Chondrocyte (in vitro differentiated cells): ENCODE results near the gene PCDHGA7. TPM values are rescaled to one million over a fixed set of nuclear protein-coding genes. Genes with fewer than 3 reads are reported as not detected.
A peak's percentile ranks its signal among the peaks of the same experiment; 100 is the strongest.

ENCODE experiments used
- DNase-seq: peaks from one replicate; pipeline ENCODE4 v3.0.0; 2021; ENCODE audit warnings: mixed read lengths, low spot score
- H3K27ac Mint-ChIP-seq: one replicate; pipeline ENCODE4 v1.8.0; 2021; ENCODE audit warnings: mild to moderate bottlenecking, moderate library complexity, mixed read lengths; ENCODE audit not compliant: unreplicated experiment
- H3K27me3 Mint-ChIP-seq: 2 replicates; pipeline ENCODE4 v1.8.0; 2021; ENCODE audit warnings: low read depth, mixed read lengths
- H3K36me3 Mint-ChIP-seq: 2 replicates; pipeline ENCODE4 v1.8.0; 2021; ENCODE audit warnings: low read depth, mixed read lengths
- H3K4me1 Mint-ChIP-seq: 2 replicates; pipeline ENCODE4 v1.8.0; 2021; ENCODE audit warnings: low read depth, mild to moderate bottlenecking, mixed read lengths
- H3K4me3 Mint-ChIP-seq: one replicate; pipeline ENCODE4 v1.8.0; 2021; ENCODE audit warnings: mild to moderate bottlenecking, moderate library complexity, mixed read lengths; ENCODE audit not compliant: unreplicated experiment
- H3K9me3 Mint-ChIP-seq: 2 replicates; pipeline ENCODE4 v1.8.0; 2021; ENCODE audit warnings: low read depth, mixed read lengths
- total RNA-seq: library from RNA; stranded (reverse); gene quantifications from 3 replicates; pipeline ENCODE4 v1.2.1, GENCODE V29; 2021
- TF ChIP-seq, protein P1 (sequence below): fragments of 200-600 bp; sonication (generic); IDR thresholded peaks from 2 replicates; pipeline ENCODE4 v1.5.0; 2021; ENCODE audit warnings: antibody characterized with exemption, mild to moderate bottlenecking, moderate library complexity

The PCDHGA7 gene
- total RNA-seq, 1 donor from 2014 or later: 0.17 TPM

DNA sequence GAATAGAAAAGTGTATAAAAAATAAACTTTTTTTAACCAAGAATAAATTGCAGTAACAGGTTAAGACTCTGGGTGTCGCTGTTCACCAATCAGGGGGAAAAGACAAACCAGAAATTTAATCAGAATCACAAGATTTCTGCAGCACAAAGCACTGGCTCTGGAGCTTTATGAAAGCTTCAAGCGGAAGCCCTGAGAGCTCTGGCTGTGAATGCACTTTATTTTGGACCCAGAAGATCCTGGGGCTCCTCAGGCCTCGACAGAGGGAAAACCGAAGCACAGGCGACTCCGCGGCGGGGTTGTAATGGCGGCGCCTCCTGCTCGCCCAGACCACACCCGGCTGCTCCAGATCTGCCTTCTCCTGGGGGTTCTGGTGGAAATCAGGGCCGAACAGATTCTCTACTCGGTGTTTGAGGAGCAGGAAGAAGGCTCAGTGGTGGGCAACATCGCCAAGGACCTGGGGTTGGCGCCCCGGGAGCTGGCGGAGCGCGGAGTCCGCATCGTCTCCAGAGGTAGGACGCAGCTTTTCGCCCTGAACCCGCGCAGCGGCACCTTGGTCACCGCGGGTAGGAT is 27.6 kb upstream of the PCDHGA7 start, which contains the start of gene PCDHGA4:
Gene PCDHGA4 (plus strand): TSS at position 122 of the 570 bp plus-strand sequence. CDS start 87 bp downstream, at position 209.
- no peaks in the 10 kb centered on the region for H3K27me3 Mint-ChIP-seq
- H3K4me1 Mint-ChIP-seq: no peaks in the 10 kb centered on the region
- no peak within 1 kb of the TSS for H3K27ac Mint-ChIP-seq
- no peak for DNase-seq
- H3K36me3 Mint-ChIP-seq: peaks cover 12% of the 10 kb centered on the region
- TF ChIP-seq, protein P1, sequence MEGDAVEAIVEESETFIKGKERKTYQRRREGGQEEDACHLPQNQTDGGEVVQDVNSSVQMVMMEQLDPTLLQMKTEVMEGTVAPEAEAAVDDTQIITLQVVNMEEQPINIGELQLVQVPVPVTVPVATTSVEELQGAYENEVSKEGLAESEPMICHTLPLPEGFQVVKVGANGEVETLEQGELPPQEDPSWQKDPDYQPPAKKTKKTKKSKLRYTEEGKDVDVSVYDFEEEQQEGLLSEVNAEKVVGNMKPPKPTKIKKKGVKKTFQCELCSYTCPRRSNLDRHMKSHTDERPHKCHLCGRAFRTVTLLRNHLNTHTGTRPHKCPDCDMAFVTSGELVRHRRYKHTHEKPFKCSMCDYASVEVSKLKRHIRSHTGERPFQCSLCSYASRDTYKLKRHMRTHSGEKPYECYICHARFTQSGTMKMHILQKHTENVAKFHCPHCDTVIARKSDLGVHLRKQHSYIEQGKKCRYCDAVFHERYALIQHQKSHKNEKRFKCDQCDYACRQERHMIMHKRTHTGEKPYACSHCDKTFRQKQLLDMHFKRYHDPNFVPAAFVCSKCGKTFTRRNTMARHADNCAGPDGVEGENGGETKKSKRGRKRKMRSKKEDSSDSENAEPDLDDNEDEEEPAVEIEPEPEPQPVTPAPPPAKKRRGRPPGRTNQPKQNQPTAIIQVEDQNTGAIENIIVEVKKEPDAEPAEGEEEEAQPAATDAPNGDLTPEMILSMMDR: peak; percentile 49
- peaks cover 54% of the 10 kb centered on the region for H3K9me3 Mint-ChIP-seq
- H3K4me3 Mint-ChIP-seq: no peak within 1 kb of the TSS

DNA sequence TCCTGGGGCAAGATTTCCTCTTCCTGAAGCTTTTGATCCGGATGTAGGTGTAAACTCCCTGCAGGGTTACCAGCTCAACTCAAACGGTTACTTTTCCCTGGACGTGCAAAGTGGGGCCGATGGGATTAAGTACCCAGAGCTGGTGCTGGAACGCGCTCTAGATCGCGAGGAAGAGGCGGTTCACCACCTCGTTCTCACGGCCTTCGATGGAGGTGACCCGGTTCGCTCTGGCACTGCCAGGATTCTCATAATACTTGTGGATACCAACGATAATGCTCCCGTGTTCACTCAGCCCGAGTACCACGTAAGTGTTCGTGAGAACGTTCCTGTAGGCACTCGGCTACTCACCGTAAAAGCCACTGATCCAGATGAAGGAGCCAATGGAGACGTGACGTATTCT is 26.9 kb upstream of the PCDHGA7 start:
- peaks cover 12% of the 10 kb centered on the region for H3K36me3 Mint-ChIP-seq
- DNase-seq: no peak
- no peaks in the 10 kb centered on the region for H3K27me3 Mint-ChIP-seq
- peaks cover 57% of the 10 kb centered on the region for H3K9me3 Mint-ChIP-seq
- TF ChIP-seq, protein P1: no peak
- no peak overlapping the region for H3K4me3 Mint-ChIP-seq
- no peak overlapping the region for H3K27ac Mint-ChIP-seq
- H3K4me1 Mint-ChIP-seq: no peaks in the 10 kb centered on the region

DNA sequence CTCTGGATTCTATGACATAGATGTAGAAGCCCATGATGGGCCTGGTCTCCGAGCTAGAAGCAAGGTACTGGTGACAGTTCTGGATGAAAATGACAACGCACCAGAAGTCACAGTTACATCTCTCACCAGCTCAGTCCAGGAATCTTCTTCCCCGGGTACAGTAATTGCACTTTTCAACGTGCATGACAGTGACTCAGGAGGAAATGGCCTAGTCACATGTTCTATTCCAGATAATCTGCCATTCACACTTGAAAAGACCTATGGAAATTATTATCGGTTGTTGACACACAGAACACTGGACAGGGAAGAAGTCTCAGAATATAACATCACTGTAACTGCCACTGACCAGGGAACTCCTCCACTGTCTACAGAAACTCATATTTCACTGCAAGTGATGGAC is 26.4 kb upstream of the PCDHGA7 start:
- peaks cover 14% of the 10 kb centered on the region for H3K36me3 Mint-ChIP-seq
- DNase-seq: no peak
- H3K27ac Mint-ChIP-seq: no peak overlapping the region

DNA sequence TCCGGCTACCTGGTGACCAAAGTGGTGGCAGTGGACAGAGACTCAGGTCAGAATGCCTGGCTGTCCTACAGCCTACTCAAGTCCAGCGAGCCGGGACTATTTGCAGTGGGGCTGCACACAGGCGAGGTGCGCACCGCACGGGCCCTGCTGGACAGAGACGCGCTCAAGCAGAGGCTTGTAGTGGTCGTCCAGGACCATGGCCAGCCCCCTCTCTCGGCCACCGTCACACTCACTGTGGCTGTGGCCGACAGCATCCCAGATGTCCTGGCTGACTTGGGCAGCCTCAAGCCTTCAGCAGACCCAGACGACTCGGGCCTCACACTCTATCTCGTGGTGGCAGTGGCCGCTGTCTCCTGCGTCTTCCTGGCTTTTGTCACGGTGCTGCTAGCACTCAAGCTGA is 25.6 kb upstream of the PCDHGA7 start:
- peaks cover 14% of the 10 kb centered on the region for H3K36me3 Mint-ChIP-seq
- no peak overlapping the region for H3K27ac Mint-ChIP-seq
- TF ChIP-seq, protein P1: no peak
- H3K9me3 Mint-ChIP-seq: peaks cover 62% of the 10 kb centered on the region
- no peak for DNase-seq
- H3K4me1 Mint-ChIP-seq: no peaks in the 10 kb centered on the region
- H3K4me3 Mint-ChIP-seq: no peak overlapping the region
- H3K27me3 Mint-ChIP-seq: no peaks in the 10 kb centered on the region

More for the DNA sequence above, 26.4 kb upstream of the PCDHGA7 start:
- TF ChIP-seq, protein P1: no peak
- Mint-ChIP-seq H3K4me3 (no peak overlapping the region), H3K4me1 (no peaks in the 10 kb centered on the region), H3K27me3 (no peaks in the 10 kb centered on the region), H3K9me3 (peaks cover 59% of the 10 kb centered on the region)

DNA sequence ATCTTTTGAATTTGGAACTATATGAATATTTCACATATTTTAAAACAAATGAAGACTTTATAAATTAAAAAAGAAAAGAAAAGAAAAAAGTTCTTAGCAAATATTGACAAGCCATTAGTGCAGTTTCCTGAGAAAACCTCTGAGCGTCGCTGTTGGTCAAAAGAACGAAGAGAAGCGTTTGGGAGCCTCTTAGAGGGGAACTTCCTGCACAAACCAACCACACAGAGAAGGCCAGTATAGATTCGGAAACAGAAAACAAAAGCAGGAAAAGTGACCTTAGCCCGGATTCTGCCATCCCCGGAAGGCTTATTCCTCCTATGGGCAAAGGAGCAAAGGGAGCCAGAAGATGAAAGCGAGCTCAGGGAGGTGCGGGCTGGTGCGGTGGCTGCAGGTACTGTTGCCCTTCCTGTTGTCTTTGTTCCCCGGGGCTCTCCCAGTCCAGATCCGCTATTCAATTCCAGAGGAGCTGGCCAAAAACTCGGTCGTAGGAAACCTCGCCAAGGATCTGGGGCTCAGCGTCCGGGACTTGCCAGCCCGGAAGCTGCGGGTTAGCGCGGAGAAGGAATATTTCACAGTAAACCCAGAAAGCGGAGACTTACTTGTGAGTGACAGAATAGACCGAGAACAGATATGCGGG is 22.6 kb upstream of the PCDHGA7 start, which contains the start of gene PCDHGB2:
Gene PCDHGB2 (plus strand): TSS at position 205 of the 637 bp plus-strand sequence. CDS start 142 bp downstream, at position 347.
- TF ChIP-seq, protein P1: peak; percentile 25
- Mint-ChIP-seq H3K9me3 (peaks cover 70% of the 10 kb centered on the region), H3K36me3 (peaks cover 17% of the 10 kb centered on the region), H3K27me3 (no peaks in the 10 kb centered on the region), H3K4me1 (no peaks in the 10 kb centered on the region), H3K27ac (no peak within 1 kb of the TSS), H3K4me3 (no peak within 1 kb of the TSS)
- DNase-seq: no peak
